Left kidney (tissue), 2 donors: ENCODE measurements around the gene ADK. TPM values are rescaled to one million over a fixed set of nuclear protein-coding genes. Genes with fewer than 3 reads are reported as not detected.

Source experiments
- DNase-seq: peaks from one replicate; pipeline ENCODE4 v3.0.0-alpha.2; 2013
- polyA plus RNA-seq: library from polyadenylated mRNA; unstranded; fragments of 120-200 nt; gene quantifications from one replicate; pipeline ENCODE4 v1.2.1, GENCODE V29; 2013; ENCODE audit not compliant: insufficient read length

ADK gene
- polyA plus RNA-seq, 1 donor, result 32.8 TPM

GRCh38 chr10:74238031-74238431 is 87.0 kb downstream of the ADK start:
- DNase-seq, result no peak

- no peak for DNase-seq
Measured at GRCh38 chr10:74238516-74238915, 87.5 kb downstream of the ADK start.

- no peak for DNase-seq
Measured at GRCh38 chr10:74243067-74243466, 92.0 kb downstream of the ADK start.

- DNase-seq, result peak; percentile 37
Measured at GRCh38 chr10:74244097-74244685, 93.2 kb downstream of the ADK start.

GRCh38 chr10:74244807-74245206 is 93.8 kb downstream of the ADK start:
- no peak for DNase-seq

- DNase-seq, result no peak
Measured at GRCh38 chr10:74246495-74246894, 95.5 kb downstream of the ADK start.

GRCh38 chr10:74249865-74250264 is 98.8 kb downstream of the ADK start:
- DNase-seq, result no peak

- DNase-seq, result no peak
Measured at GRCh38 chr10:74255214-74255613, 104.2 kb downstream of the ADK start.

GRCh38 chr10:74255888-74256357 is 104.9 kb downstream of the ADK start:
- DNase-seq, result no peak

- no peak for DNase-seq
Measured at GRCh38 chr10:74262856-74263255, 111.8 kb downstream of the ADK start.

- no peak for DNase-seq
Measured at GRCh38 chr10:74263996-74264395, 113.0 kb downstream of the ADK start.

GRCh38 chr10:74272288-74272687 is 121.3 kb downstream of the ADK start:
- no peak for DNase-seq

- no peak for DNase-seq
Measured at GRCh38 chr10:74275755-74276290, 124.8 kb downstream of the ADK start.

GRCh38 chr10:74276416-74276815 is 125.4 kb downstream of the ADK start:
- no peak for DNase-seq

- no peak for DNase-seq
Measured at GRCh38 chr10:74282151-74282847, 131.3 kb downstream of the ADK start.

- DNase-seq, result no peak
Measured at GRCh38 chr10:74282848-74283210, 131.8 kb downstream of the ADK start.

- no peak for DNase-seq
Measured at GRCh38 chr10:74289188-74289587, 138.2 kb downstream of the ADK start.

GRCh38 chr10:74289951-74290350 is 138.9 kb downstream of the ADK start:
- DNase-seq, result no peak

- no peak for DNase-seq
Measured at GRCh38 chr10:74290708-74291107, 139.7 kb downstream of the ADK start.

GRCh38 chr10:74292871-74293427 is 141.9 kb downstream of the ADK start:
- DNase-seq, result no peak

GRCh38 chr10:74293686-74294371 is 142.8 kb downstream of the ADK start:
- DNase-seq, result no peak

GRCh38 chr10:74297389-74298080 is 146.5 kb downstream of the ADK start:
- DNase-seq, result no peak
